NCI-H524 treated with DMSO at 0.1 percent for 48 hours (cell line): Measurements from ENCODE around the gene ABCC1.

Experiments used
- DNase-seq: peaks from one replicate; lab custom pipeline; 2025; lab: John Stamatoyannopoulos, UW

The ABCC1 gene

GRCh38 chr16:16021646-16021987 lies 72.2 kb downstream of the ABCC1 start:
- no peak for DNase-seq

GRCh38 chr16:16021988-16022682 lies 72.7 kb downstream of the ABCC1 start:
- no peak for DNase-seq

GRCh38 chr16:16022683-16023064 lies 73.3 kb downstream of the ABCC1 start:
- DNase-seq: no peak

GRCh38 chr16:16025214-16025968 lies 76.0 kb downstream of the ABCC1 start:
- DNase-seq: no peak

GRCh38 chr16:16027728-16028310 lies 78.4 kb downstream of the ABCC1 start:
- no peak for DNase-seq

GRCh38 chr16:16028311-16028999 lies 79.0 kb downstream of the ABCC1 start:
- no peak for DNase-seq

GRCh38 chr16:16029431-16030011 lies 80.1 kb downstream of the ABCC1 start:
- no peak for DNase-seq

- DNase-seq: no peak
Observed at GRCh38 chr16:16030449-16030848, 81.0 kb downstream of the ABCC1 start.

- no peak for DNase-seq
Observed at GRCh38 chr16:16031401-16031800, 82.0 kb downstream of the ABCC1 start.

- no peak for DNase-seq
Observed at GRCh38 chr16:16032271-16032979, 83.0 kb downstream of the ABCC1 start.

- no peak for DNase-seq
Observed at GRCh38 chr16:16033208-16033717, 83.8 kb downstream of the ABCC1 start.

- no peak for DNase-seq
Observed at GRCh38 chr16:16036359-16036792, 87.0 kb downstream of the ABCC1 start.

- no peak for DNase-seq
Observed at GRCh38 chr16:16037521-16037920, 88.1 kb downstream of the ABCC1 start.

- DNase-seq: no peak
Observed at GRCh38 chr16:16037970-16038369, 88.6 kb downstream of the ABCC1 start.

- no peak for DNase-seq
Observed at GRCh38 chr16:16038950-16039349, 89.5 kb downstream of the ABCC1 start.

- no peak for DNase-seq
Observed at GRCh38 chr16:16041196-16041892, 91.9 kb downstream of the ABCC1 start.

GRCh38 chr16:16042076-16042475 lies 92.7 kb downstream of the ABCC1 start:
- DNase-seq: peak; percentile 22

GRCh38 chr16:16045296-16045695 lies 95.9 kb downstream of the ABCC1 start:
- no peak for DNase-seq

GRCh38 chr16:16045879-16046278 lies 96.5 kb downstream of the ABCC1 start:
- DNase-seq: no peak

- no peak for DNase-seq
Observed at GRCh38 chr16:16047761-16048160, 98.3 kb downstream of the ABCC1 start.
